SK-N-SH (cell line): ENCODE results near the gene ACOT9. TPM values are rescaled to one million over a fixed set of nuclear protein-coding genes. Genes with fewer than 3 reads are reported as not detected.

ENCODE experiments used
- CTCF ChIA-PET: fragments of 300-600, 350-600 bp; formaldehyde crosslinking; extraction: SDS; loops from one replicate; lab custom pipeline; 2021; lab: Yijun Ruan, JAX
- POLR2A ChIA-PET: fragments of 350-600 bp; sonication (Branson Sonifier 250); formaldehyde crosslinking; extraction: SDS; loops from one replicate; lab custom pipeline; 2020; ENCODE audit warnings: antibody characterized with exemption, inconsistent platforms; lab: Yijun Ruan, JAX
- DNase-seq: peaks from one replicate; pipeline ENCODE4 v3.0.0; 2012
- H2AFZ ChIP-seq: fragments of 200-600 bp; sonication (generic); 2 replicates; pipeline ENCODE4 v1.8.1; 2016; ENCODE audit warnings: antibody characterized with exemption, mild to moderate bottlenecking, low read depth
- H3F3A ChIP-seq: fragments of 200-600 bp; sonication (generic); replicated peaks from 2 replicates; pipeline ENCODE3; 2016; ENCODE audit warnings: antibody characterized with exemption, mild to moderate bottlenecking; ENCODE audit not compliant: insufficient read depth
- H3K27ac ChIP-seq, 2 experiments: fragments of 200-500 bp in 1 of 2; fragments of 200-600 bp in 1 of 2; sonication (Bioruptor generic) in 1 of 2; sonication (generic), shearing (Covaris generic) in 1 of 2; 2 replicates each; pipeline versions ENCODE4 v1.5.1 to v1.6.1; 2014 to 2016; ENCODE audit warnings: low read depth in 2 of 2, inconsistent platforms in 1 of 2, low read length in 1 of 2, mild to moderate bottlenecking in 1 of 2, mixed read lengths in 1 of 2
- H3K27me3 ChIP-seq: fragments of 200-600 bp; sonication (generic), shearing (Covaris generic); 2 replicates; pipeline ENCODE4 v1.6.1; 2016; ENCODE audit warnings: mixed run types; ENCODE audit not compliant: insufficient read depth
- H3K36me3 ChIP-seq, 2 experiments: fragments of 200-500 bp in 1 of 2; fragments of 200-600 bp in 1 of 2; sonication (Bioruptor generic) in 1 of 2; sonication (generic) in 1 of 2; replicated peaks in 1 of 2; 2 replicates each; pipeline versions ENCODE3 to v1.5.1; 2014 to 2016; ENCODE audit warnings: low read length in 1 of 2, mild to moderate bottlenecking in 1 of 2; ENCODE audit not compliant: insufficient read depth in 2 of 2, control insufficient read depth in 1 of 2
- H3K4me1 ChIP-seq, 2 experiments: fragments of 200-500 bp in 1 of 2; fragments of 200-600 bp in 1 of 2; sonication (Bioruptor generic) in 1 of 2; sonication (generic), shearing (Covaris generic) in 1 of 2; 2 replicates each; pipeline versions ENCODE4 v1.5.1 to v1.6.1; 2014 to 2016; ENCODE audit warnings: low read depth in 1 of 2, low read length in 1 of 2, mixed run types in 1 of 2; ENCODE audit not compliant: insufficient read depth in 2 of 2, control insufficient read depth in 1 of 2
- H3K4me2 ChIP-seq: fragments of 200-600 bp; sonication (generic), shearing (Covaris generic); 2 replicates; pipeline ENCODE4 v1.6.1; 2017; ENCODE audit warnings: mixed run types
- H3K4me3 ChIP-seq, 2 experiments: fragments of 200-500 bp in 1 of 2; fragments of 200-600 bp in 1 of 2; sonication (Bioruptor generic) in 1 of 2; sonication (generic), shearing (Covaris generic) in 1 of 2; 2 replicates each; pipeline versions ENCODE4 v1.5.1 to v1.8.1; 2014 to 2016; ENCODE audit warnings: low read depth in 2 of 2, inconsistent platforms in 1 of 2, low read length in 1 of 2, mild to moderate bottlenecking in 1 of 2, mixed read lengths in 1 of 2, moderate library complexity in 1 of 2
- H3K79me2 ChIP-seq: fragments of 200-600 bp; sonication (generic); 2 replicates; pipeline ENCODE4 v1.8.1; 2017; ENCODE audit warnings: mild to moderate bottlenecking; ENCODE audit not compliant: insufficient read depth
- H3K9ac ChIP-seq: fragments of 200-600 bp; sonication (generic); 2 replicates; pipeline ENCODE4 v1.6.1; 2017; ENCODE audit warnings: mixed run types
- H3K9me2 ChIP-seq: fragments of 200-600 bp; sonication (generic); 2 replicates; pipeline ENCODE4 v1.6.1; 2017; ENCODE audit warnings: mixed run types
- H3K9me3 ChIP-seq: fragments of 200-600 bp; sonication (generic); 2 replicates; pipeline ENCODE4 v1.6.1; 2017; ENCODE audit warnings: mixed run types, mild to moderate bottlenecking, moderate library complexity
- H4K20me1 ChIP-seq: fragments of 200-600 bp; sonication (generic); 2 replicates; pipeline ENCODE4 v1.6.1; 2017; ENCODE audit warnings: mild to moderate bottlenecking, mixed run types; ENCODE audit not compliant: insufficient read depth
- CHD2 ChIP-seq: fragments of 150-350 bp; IDR thresholded peaks from 2 replicates; pipeline ENCODE4 v1.6.1; 2018; ENCODE audit warnings: low read length; ENCODE audit not compliant: partially characterized antibody
- ELF1 ChIP-seq: IDR thresholded peaks from 2 replicates; pipeline ENCODE4 v1.4.0; 2012
- EP300 ChIP-seq, 2 experiments: IDR thresholded peaks; 2 replicates each; pipeline versions ENCODE4 v1.4.0 to v1.6.1; 2012; ENCODE audit warnings: borderline replicate concordance in 1 of 2, low read depth in 1 of 2, low read length in 1 of 2
- EZH2phosphoT487 ChIP-seq: fragments of 200-600 bp; sonication (generic); IDR thresholded peaks from 2 replicates; pipeline ENCODE4 v1.6.1; 2017; ENCODE audit warnings: low read depth, mixed run types, mild to moderate bottlenecking, antibody characterized with exemption, moderate library complexity, borderline replicate concordance
- FOXM1 ChIP-seq: IDR thresholded peaks from 2 replicates; pipeline ENCODE4 v1.4.0; 2012; ENCODE audit warnings: low read depth, mild to moderate bottlenecking
- GATA2 ChIP-seq: sonication (generic); formaldehyde crosslinking; IDR thresholded peaks from 2 replicates; pipeline ENCODE4 v1.5.0; 2020; ENCODE audit warnings: mild to moderate bottlenecking, missing genetic modification reagents
- JUND ChIP-seq: IDR thresholded peaks from 2 replicates; pipeline ENCODE4 v1.4.0; 2012
- POLR2AphosphoS5 ChIP-seq: IDR thresholded peaks from 2 replicates; pipeline ENCODE4 v1.6.1; 2012; ENCODE audit warnings: low read depth, low read length
- RXRA ChIP-seq: IDR thresholded peaks from 2 replicates; pipeline ENCODE4 v1.4.0; 2012; ENCODE audit warnings: low read depth, mild to moderate bottlenecking, borderline replicate concordance
- SIN3A ChIP-seq: IDR thresholded peaks from 2 replicates; pipeline ENCODE4 v1.6.1; 2012; ENCODE audit warnings: low read depth, mild to moderate bottlenecking, low read length, moderate library complexity, borderline replicate concordance
- TAF1 ChIP-seq: IDR thresholded peaks from 2 replicates; pipeline ENCODE4 v1.6.1; 2012; ENCODE audit warnings: low read depth, mild to moderate bottlenecking, low read length, moderate library complexity, borderline replicate concordance
- USF1 ChIP-seq: IDR thresholded peaks from 2 replicates; pipeline ENCODE4 v1.4.0; 2012; ENCODE audit warnings: low read depth, borderline replicate concordance
- YY1 ChIP-seq: IDR thresholded peaks from 2 replicates; pipeline ENCODE4 v1.4.0; 2012; ENCODE audit warnings: low read depth, mild to moderate bottlenecking
- ZBTB33 ChIP-seq: IDR thresholded peaks from 2 replicates; pipeline ENCODE4 v1.4.0; 2012; ENCODE audit warnings: low read depth, borderline replicate concordance
- WGBS: methylation state at CpG from one replicate; pipeline ENCODE4 v1.1.6; 2017; ENCODE audit warnings: low lambda C conversion rate; 5-methylcytosine and 5-hydroxymethylcytosine counted together
- polyA plus RNA-seq, 3 experiments: library from polyadenylated mRNA; depleted of rRNA; stranded (reverse); fragments of >200 nt; gene quantifications; 2 replicates each; pipeline ENCODE4 v1.2.3, GENCODE V29; 2012
- TF ChIP-seq, protein P1 (sequence below): IDR thresholded peaks from 2 replicates; pipeline ENCODE4 v1.6.1; 2012; ENCODE audit warnings: mild to moderate bottlenecking, low read depth, low read length, moderate library complexity

ACOT9 gene
- polyA plus RNA-seq, 1 of the 3 experiments (the other 2 are of a cell fraction): 23.7 TPM

- peaks cover 7% of the 10 kb centered on the region for H3F3A ChIP-seq
- DNase-seq: no peak
- no peak overlapping the region for H3K4me3 ChIP-seq
- no peak overlapping the region for H2AFZ ChIP-seq
- H3K4me1 ChIP-seq: no peaks in the 10 kb centered on the region
- WGBS: 65% methylated on average over 11 of the region's 11 CpGs
- CTCF ChIA-PET: interaction anchor here (2.1 kb wide), 1 partner anchor 112 kb away, joined by 10 read pairs; no protein-coding TSS in a partner anchor
- no peak overlapping the region for H3K9ac ChIP-seq
- H3K27ac ChIP-seq: no peak overlapping the region
- H4K20me1 ChIP-seq: 0 out of 2 replicates have a peak, but pooled peaks cover under 1% of the 10 kb centered on the region
- H3K4me2 ChIP-seq: no peak overlapping the region
- POLR2A ChIA-PET: no interaction called here
- peaks cover 4% of the 10 kb centered on the region; the same call in 1 of the 2 replicates for H3K27me3 ChIP-seq
- no peaks in the 10 kb centered on the region for H3K9me3 ChIP-seq
- TF ChIP-seq ELF1: no peak
- no peak for TF ChIP-seq EZH2phosphoT487
- TF ChIP-seq SIN3A: no peak
- TF ChIP-seq GATA2 (CRISPR knock-in tag): no peak
- TF ChIP-seq CHD2: no peak
- TF ChIP-seq ZBTB33: no peak
- TF ChIP-seq FOXM1: no peak
- H3K9me2 ChIP-seq: no peaks in the 10 kb centered on the region
- H3K36me3 ChIP-seq: peaks cover 0 to 6% of the 10 kb centered on the region in 2 experiments
- no peaks in the 10 kb centered on the region for H3K79me2 ChIP-seq
Observed at GRCh38 chrX:23790155-23790497, 47.0 kb upstream of the ACOT9 start.

- Histone ChIP-seq H3K9me2 (no peaks in the 10 kb centered on the region), H3K27ac (no peak overlapping the region), H3K4me2 (no peak overlapping the region), H3K4me3 (no peak overlapping the region), H2AFZ (no peak overlapping the region), H3K79me2 (peaks cover 2% of the 10 kb centered on the region; the same call in 1 of the 2 replicates), H3K9me3 (no peaks in the 10 kb centered on the region), H3F3A (peaks cover 8% of the 10 kb centered on the region), H4K20me1 (0 out of 2 replicates have a peak, but pooled peaks cover 5% of the 10 kb centered on the region), H3K27me3 (no peaks in the 10 kb centered on the region; the same call in 1 of the 2 replicates), H3K36me3 (peaks cover 0 to 10% of the 10 kb centered on the region in 2 experiments), H3K4me1 (no peaks in the 10 kb centered on the region), H3K9ac (no peak overlapping the region)
- no peak for DNase-seq
- 51% methylated on average over 8 of the region's 8 CpGs for WGBS
- ChIA-PET POLR2A (no interaction called here), CTCF (interaction anchor here (1.0 to 2.1 kb wide), 2 partner anchors 112 to 113 kb away, joined by 6 to 10 read pairs; no protein-coding TSS in a partner anchor)
- TF ChIP-seq SIN3A: no peak
- TF ChIP-seq JUND: no peak
- TF ChIP-seq TAF1: no peak
- no peak for TF ChIP-seq YY1
- no peak for TF ChIP-seq CHD2
- TF ChIP-seq, protein P1, sequence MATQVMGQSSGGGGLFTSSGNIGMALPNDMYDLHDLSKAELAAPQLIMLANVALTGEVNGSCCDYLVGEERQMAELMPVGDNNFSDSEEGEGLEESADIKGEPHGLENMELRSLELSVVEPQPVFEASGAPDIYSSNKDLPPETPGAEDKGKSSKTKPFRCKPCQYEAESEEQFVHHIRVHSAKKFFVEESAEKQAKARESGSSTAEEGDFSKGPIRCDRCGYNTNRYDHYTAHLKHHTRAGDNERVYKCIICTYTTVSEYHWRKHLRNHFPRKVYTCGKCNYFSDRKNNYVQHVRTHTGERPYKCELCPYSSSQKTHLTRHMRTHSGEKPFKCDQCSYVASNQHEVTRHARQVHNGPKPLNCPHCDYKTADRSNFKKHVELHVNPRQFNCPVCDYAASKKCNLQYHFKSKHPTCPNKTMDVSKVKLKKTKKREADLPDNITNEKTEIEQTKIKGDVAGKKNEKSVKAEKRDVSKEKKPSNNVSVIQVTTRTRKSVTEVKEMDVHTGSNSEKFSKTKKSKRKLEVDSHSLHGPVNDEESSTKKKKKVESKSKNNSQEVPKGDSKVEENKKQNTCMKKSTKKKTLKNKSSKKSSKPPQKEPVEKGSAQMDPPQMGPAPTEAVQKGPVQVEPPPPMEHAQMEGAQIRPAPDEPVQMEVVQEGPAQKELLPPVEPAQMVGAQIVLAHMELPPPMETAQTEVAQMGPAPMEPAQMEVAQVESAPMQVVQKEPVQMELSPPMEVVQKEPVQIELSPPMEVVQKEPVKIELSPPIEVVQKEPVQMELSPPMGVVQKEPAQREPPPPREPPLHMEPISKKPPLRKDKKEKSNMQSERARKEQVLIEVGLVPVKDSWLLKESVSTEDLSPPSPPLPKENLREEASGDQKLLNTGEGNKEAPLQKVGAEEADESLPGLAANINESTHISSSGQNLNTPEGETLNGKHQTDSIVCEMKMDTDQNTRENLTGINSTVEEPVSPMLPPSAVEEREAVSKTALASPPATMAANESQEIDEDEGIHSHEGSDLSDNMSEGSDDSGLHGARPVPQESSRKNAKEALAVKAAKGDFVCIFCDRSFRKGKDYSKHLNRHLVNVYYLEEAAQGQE: no peak
- no peak for TF ChIP-seq USF1
- no peak for TF ChIP-seq FOXM1
- TF ChIP-seq ZBTB33: no peak
- no peak for TF ChIP-seq ELF1
- TF ChIP-seq POLR2AphosphoS5: no peak
- no peak for TF ChIP-seq EP300 (IDR thresholded peaks at IDR 0.05; ENCODE audit: borderline replicate concordance in 1 of 2, low read depth in 1 of 2, low read length in 1 of 2)
- TF ChIP-seq RXRA: no peak
- TF ChIP-seq EZH2phosphoT487: no peak
Observed at GRCh38 chrX:23789386-23790154, 46.5 kb upstream of the ACOT9 start.
